SK-N-SH (cell line): ENCODE data around the gene SGSM2. TPM values are rescaled to one million over a fixed set of nuclear protein-coding genes. Genes with fewer than 3 reads are reported as not detected.

Experiments used
- CHD2 ChIP-seq: fragments of 150-350 bp; IDR thresholded peaks from 2 replicates; pipeline ENCODE4 v1.6.1; 2018; ENCODE audit warnings: low read length; ENCODE audit not compliant: partially characterized antibody
- CTCF ChIP-seq: fragments of 200-600 bp; sonication (generic); IDR thresholded peaks from 2 replicates; pipeline ENCODE4 v1.6.1; 2017; ENCODE audit warnings: antibody characterized with exemption, mild to moderate bottlenecking, moderate library complexity
- FOXM1 ChIP-seq: IDR thresholded peaks from 2 replicates; pipeline ENCODE4 v1.4.0; 2012; ENCODE audit warnings: low read depth, mild to moderate bottlenecking
- IRF3 ChIP-seq: fragments of 150-350 bp; IDR thresholded peaks from 2 replicates; pipeline ENCODE4 v1.6.1; 2016; ENCODE audit warnings: mild to moderate bottlenecking, low read depth, low read length
- JUND ChIP-seq: IDR thresholded peaks from 2 replicates; pipeline ENCODE4 v1.4.0; 2012
- MXI1 ChIP-seq: IDR thresholded peaks from 2 replicates; pipeline ENCODE4 v1.6.1; 2012; ENCODE audit warnings: mild to moderate bottlenecking, low read depth, low read length, improper control_type of control experiment
- NRF1 ChIP-seq: IDR thresholded peaks from 2 replicates; pipeline ENCODE4 v1.6.1; 2012; ENCODE audit warnings: low read depth, mild to moderate bottlenecking, low read length
- POLR2AphosphoS5 ChIP-seq: IDR thresholded peaks from 2 replicates; pipeline ENCODE4 v1.6.1; 2012; ENCODE audit warnings: low read depth, low read length
- REST ChIP-seq: IDR thresholded peaks from 2 replicates; pipeline ENCODE4 v1.6.1; 2012; ENCODE audit warnings: mild to moderate bottlenecking, low read depth, low read length, moderate library complexity
- RXRA ChIP-seq: IDR thresholded peaks from 2 replicates; pipeline ENCODE4 v1.4.0; 2012; ENCODE audit warnings: low read depth, mild to moderate bottlenecking, borderline replicate concordance
- TEAD4 ChIP-seq: IDR thresholded peaks from 2 replicates; pipeline ENCODE4 v1.4.0; 2012; ENCODE audit warnings: mild to moderate bottlenecking, borderline replicate concordance; ENCODE audit not compliant: insufficient read depth
- USF2 ChIP-seq: fragments of 150-350 bp; IDR thresholded peaks from 2 replicates; pipeline ENCODE4 v1.6.1; 2017; ENCODE audit warnings: antibody characterized with exemption, low read length, low read depth, borderline replicate concordance
- ZBTB33 ChIP-seq: IDR thresholded peaks from 2 replicates; pipeline ENCODE4 v1.4.0; 2012; ENCODE audit warnings: low read depth, borderline replicate concordance
- polyA plus RNA-seq, 3 experiments: library from polyadenylated mRNA; depleted of rRNA; stranded (reverse); fragments of >200 nt; gene quantifications; 2 replicates each; pipeline ENCODE4 v1.2.3, GENCODE V29; 2012

SGSM2 gene
- polyA plus RNA-seq, 1 of the 3 experiments (the other 2 are of a cell fraction) = 85.9 TPM

- peak; percentile 14; the same call in 1 of the 2 replicates for TF ChIP-seq REST
- no peak for TF ChIP-seq TEAD4
- peak; percentile 81 for TF ChIP-seq NRF1
- TF ChIP-seq RXRA = no peak
- TF ChIP-seq ZBTB33 = no peak
- TF ChIP-seq CHD2 = peak; percentile 10
- no peak for TF ChIP-seq USF2
- peak; percentile 33 for TF ChIP-seq MXI1
- no peak for TF ChIP-seq FOXM1
- no peak for TF ChIP-seq JUND
- peak; percentile 79 for TF ChIP-seq POLR2AphosphoS5
- no peak for TF ChIP-seq CTCF
- no peak for TF ChIP-seq IRF3
These were observed 33.8 kb upstream of the SGSM2 start, which contains the start of the genes SMG6 and SRR (continued) for GRCh38 chr17:2303204-2304188.
